ENCODE results near the gene METTL8. TPM values are rescaled to one million over a fixed set of nuclear protein-coding genes. Genes with fewer than 3 reads are reported as not detected.

The METTL8 gene
- total RNA-seq, 4 donors from 2014 or later = 17.9 to 51.4 (median 35.4) TPM

GRCh38 chr2:171391532-171391931, 42.3 kb downstream of the METTL8 start:
- no peak for DNase-seq
- H3K4me3 ChIP-seq = no peak overlapping the region
- intact Hi-C loops (cut with DNase I) = no loop called here
- no peaks in the 10 kb centered on the region for H3K36me3 ChIP-seq
- 83 to 86% methylated on average over 2 of the region's 2 CpGs for WGBS, 2 donors
- no peaks in the 10 kb centered on the region for H3K27me3 ChIP-seq
- H3K4me1 ChIP-seq = peaks cover 0 to 11% (median 0%) of the 10 kb centered on the region in 3 donors
- H3K27ac ChIP-seq = no peak overlapping the region
- H3K9me3 ChIP-seq = no peaks in the 10 kb centered on the region
- TF ChIP-seq CTCF (IDR thresholded peaks at IDR 0.05) = no peak
- TF ChIP-seq POLR2A (IDR thresholded peaks at IDR 0.05) = no peak

- TF ChIP-seq CTCF (IDR thresholded peaks at IDR 0.05) (no peak), POLR2A (IDR thresholded peaks at IDR 0.05) (no peak)
- Histone ChIP-seq H3K9me3 (no peaks in the 10 kb centered on the region), H3K4me1 (peaks cover 0 to 11% (median 0%) of the 10 kb centered on the region in 3 donors), H3K27ac (no peak overlapping the region), H3K27me3 (no peaks in the 10 kb centered on the region), H3K36me3 (no peaks in the 10 kb centered on the region), H3K4me3 (no peak overlapping the region)
- WGBS, 2 donors = 69 to 81% methylated on average over 1 of the region's 1 CpG
- intact Hi-C loops (cut with DNase I) = no loop called here
- no peak for DNase-seq
Observed at GRCh38 chr2:171390941-171391516, 42.8 kb downstream of the METTL8 start.

DNA sequence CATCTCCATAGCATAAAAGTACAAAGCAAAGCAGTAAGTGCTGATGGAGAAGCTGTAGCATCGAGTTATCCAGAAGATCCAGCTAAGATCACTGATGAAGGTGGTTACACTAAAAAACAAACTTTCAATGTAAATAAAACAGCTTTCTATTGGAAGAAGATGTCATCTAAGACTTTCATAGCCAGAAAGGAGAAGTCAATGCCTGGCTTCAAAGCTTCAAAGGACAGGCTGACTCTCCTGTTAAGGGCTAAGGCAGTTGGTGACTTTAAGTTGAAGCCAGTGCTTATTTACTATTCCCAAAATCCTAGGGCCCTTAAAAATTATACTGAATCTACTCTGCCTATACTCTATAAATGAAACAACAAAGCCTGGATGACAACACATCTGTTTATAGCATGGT, 44.0 kb downstream of the METTL8 start:
- Histone ChIP-seq H3K27ac (no peak overlapping the region), H3K4me3 (no peak overlapping the region), H3K36me3 (no peaks in the 10 kb centered on the region), H3K27me3 (no peaks in the 10 kb centered on the region), H3K9me3 (no peaks in the 10 kb centered on the region), H3K4me1 (peaks cover 0 to 11% (median 0%) of the 10 kb centered on the region in 3 donors)
- no peak for TF ChIP-seq POLR2A (IDR thresholded peaks at IDR 0.05)
- no peak for TF ChIP-seq CTCF (IDR thresholded peaks at IDR 0.05)
- 94 to 100% methylated on average over 1 of the region's 1 CpG for WGBS, 2 donors
- intact Hi-C loops (cut with DNase I) = no loop called here
- DNase-seq = no peak

DNA sequence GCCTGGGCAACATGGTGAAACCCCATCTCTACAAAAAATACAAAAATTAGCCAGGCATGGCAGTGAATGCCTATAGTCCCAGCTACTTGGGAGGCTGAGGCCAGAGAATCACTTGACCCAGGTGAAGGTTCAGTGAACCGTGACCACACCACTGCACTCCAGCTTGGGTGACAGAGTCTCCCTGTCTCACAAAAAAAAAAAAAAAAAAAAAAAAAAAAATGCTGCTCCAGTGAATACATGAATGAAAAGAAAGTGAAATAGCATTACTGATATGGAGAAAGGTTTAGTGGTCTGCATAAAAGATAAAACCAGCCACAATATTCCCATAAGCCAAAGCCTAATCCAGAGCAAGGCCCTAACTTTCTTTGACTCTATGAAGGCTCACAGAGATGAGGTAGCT, 44.5 kb downstream of the METTL8 start:
- H3K9me3 ChIP-seq = no peaks in the 10 kb centered on the region
- H3K36me3 ChIP-seq = no peaks in the 10 kb centered on the region
- intact Hi-C loops (cut with DNase I) = no loop called here
- DNase-seq = no peak
- WGBS, 2 donors = 71 to 91% methylated on average over 1 of the region's 1 CpG
- no peak overlapping the region for H3K4me3 ChIP-seq
- no peak overlapping the region for H3K27ac ChIP-seq
- H3K27me3 ChIP-seq = no peaks in the 10 kb centered on the region
- TF ChIP-seq CTCF (IDR thresholded peaks at IDR 0.05) = no peak
- TF ChIP-seq POLR2A (IDR thresholded peaks at IDR 0.05) = no peak
- H3K4me1 ChIP-seq = peaks cover 0 to 11% (median 0%) of the 10 kb centered on the region in 3 donors

DNA sequence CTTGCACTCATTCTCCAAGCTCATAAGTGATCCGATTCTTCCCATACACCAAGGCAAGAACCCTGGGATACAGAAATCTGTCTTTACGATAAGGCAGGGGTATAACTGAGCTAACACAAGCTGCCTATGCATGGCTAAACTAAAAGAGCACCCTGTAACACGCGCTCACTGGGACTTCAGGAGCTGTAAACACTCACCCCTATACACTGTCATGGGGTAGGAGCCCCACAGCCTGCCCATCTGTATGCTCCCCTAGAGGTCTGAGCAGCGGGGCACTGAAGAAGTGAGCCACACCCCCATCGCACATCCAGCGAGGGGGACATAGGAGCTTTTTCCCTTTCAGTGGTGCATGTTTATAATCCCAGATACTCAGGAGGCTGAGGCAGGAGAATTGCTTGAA, 46.7 kb downstream of the METTL8 start:
- Histone ChIP-seq H3K9me3 (no peaks in the 10 kb centered on the region), H3K4me1 (peaks cover 0 to 16% (median 4%) of the 10 kb centered on the region in 3 donors), H3K27me3 (no peaks in the 10 kb centered on the region), H3K27ac (no peak overlapping the region), H3K4me3 (no peak overlapping the region), H3K36me3 (peaks cover 0 to 8% (median 0%) of the 10 kb centered on the region in 3 donors)
- no peak for DNase-seq
- TF ChIP-seq CTCF (IDR thresholded peaks at IDR 0.05) = no peak
- TF ChIP-seq POLR2A (IDR thresholded peaks at IDR 0.05) = no peak
- 94 to 97% methylated on average over 5 to 6 of the region's 7 CpGs for WGBS, 2 donors
- intact Hi-C loops (cut with DNase I) = no loop called here
